ENCODE data around the gene NR2C1.
"Not testable (repeated sequence)": the region's sequence is repeated elsewhere in the genome, so short reads cannot be mapped to it uniquely, and the experiment has no call there.

Gene NR2C1

DNA sequence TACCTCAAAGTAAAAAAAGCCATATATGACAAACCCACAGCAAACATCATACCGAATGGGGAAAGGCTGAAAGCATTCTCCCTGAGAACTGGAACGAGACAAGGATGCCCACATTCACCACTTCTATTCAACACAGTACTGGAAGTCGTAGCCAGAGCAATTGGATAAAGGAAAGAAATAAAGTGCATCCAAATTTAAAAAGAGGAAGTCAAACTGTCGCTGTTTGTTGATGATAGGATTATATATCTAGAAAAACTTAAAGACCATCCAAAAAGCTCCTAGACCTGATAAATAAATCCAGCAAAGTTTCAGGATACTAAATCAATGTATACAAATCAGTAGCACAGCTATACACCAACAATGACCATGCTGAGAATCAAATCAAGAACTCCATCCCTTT is 75.1 kb downstream of the NR2C1 start:
- no peak for DNase-seq

DNA sequence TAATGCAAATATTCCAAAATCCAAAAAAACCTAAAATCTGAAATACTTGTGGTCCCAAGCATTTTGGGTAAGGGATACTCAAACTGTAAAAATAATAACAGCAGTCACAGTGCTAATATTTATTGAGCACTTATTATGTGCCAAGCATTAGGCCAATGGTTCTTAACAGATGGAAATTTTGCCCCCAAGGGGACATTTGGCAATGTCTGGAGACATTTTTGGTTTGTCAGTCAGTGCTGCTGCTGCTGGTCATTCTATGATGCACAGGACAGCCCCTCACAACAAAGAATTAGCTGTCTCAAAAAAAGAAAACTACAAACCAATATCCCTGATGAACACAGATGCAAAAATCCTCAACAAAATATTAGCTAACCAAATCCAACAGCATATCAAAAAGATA is 75.7 kb downstream of the NR2C1 start:
- no peak for DNase-seq

DNA sequence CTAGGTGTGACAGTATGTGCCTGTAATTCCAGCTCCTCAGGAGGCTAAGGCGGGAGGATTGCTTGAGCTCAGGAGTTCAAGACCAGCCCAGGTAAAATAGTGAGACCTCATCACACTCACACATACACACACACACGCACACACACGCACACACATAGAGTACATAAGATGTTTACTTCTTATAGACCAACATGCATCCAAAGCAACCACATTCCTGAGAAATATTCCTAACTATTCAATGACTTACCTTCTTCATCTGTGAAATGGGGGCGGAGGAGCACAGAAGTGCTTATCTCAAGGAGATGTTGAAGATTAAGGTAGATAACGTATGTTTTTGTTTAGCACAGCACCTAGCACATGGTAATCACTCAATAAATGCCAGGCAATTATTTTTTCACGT is 76.4 kb downstream of the NR2C1 start:
- no peak for DNase-seq

DNA sequence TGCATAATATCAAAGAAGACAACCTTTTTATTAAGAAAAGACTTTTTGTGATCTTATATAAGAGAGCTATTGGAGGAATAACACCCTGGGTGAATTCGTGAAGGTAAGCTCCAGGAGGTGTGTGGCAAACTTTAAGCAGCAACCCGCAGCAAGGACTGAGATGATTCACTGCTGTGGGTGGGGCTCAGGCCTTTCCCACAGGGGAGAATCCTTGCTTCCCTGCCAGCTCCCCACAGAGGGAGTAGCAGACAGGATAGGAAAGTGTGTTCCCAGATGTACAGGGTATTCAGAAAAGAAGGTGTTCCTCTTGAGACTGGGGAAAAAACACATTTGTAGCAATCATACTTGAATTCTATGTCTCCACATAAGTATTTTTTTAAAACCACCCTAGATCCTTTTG is 79.1 kb downstream of the NR2C1 start:
- no peak for DNase-seq

DNA sequence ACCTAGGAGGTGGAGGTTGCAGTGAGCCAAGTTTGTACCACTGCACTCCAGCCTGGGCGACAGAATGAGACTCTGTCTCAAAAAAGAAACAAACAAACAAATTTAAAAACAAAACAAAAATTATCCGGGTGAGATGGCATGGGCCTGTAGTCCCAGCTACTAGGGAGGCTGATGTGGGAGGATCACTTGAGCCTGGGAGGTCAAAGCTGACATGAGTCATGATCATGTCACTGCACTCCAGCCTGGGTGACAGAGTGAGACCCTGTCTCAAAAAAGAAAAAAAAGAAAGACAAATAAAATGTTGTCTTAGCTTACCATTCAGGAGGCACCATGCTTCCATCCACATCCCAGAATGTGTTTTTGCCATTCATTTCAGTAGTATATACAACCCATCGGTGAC is 79.6 kb downstream of the NR2C1 start:
- not testable (repeated sequence) for DNase-seq

DNA sequence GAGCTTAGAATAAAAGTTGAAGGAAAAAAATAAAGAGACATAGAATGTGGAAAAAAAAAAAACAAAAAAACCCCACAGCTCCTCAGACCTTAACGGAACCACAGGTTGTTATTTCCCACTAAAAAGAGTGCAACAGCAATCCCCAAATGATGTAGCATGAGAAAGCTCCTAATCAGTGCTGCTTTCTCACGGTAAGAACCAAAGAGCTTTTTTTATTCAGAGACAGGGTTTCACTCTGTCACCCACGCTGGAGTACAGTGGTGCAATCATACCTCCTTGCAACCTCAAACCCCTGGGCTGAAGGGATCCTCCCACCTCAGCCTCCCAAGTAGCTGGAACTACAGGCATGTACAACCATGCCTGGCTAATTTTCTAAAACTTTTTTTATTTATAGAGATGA is 83.2 kb downstream of the NR2C1 start:
- no peak for DNase-seq

DNA sequence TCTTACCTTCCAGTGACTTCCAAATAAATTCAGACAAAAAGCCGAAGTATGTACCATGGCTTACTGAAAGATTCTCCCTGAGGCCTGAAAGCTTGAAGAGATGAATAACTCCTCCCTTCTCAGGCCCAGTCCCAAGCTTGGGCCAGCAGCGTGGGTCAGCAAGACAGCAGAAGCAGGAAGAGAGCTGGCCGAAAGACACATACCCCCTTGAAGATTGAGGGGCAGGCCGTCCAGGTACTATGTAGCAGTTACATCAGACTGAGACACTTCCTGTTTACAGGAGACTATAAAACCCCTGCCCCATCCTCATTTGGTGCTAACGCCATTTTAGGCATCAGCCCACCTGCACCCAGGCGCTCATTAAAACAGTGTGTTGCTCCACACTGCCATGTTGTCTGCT is 84.9 kb downstream of the NR2C1 start:
- no peak for DNase-seq

DNA sequence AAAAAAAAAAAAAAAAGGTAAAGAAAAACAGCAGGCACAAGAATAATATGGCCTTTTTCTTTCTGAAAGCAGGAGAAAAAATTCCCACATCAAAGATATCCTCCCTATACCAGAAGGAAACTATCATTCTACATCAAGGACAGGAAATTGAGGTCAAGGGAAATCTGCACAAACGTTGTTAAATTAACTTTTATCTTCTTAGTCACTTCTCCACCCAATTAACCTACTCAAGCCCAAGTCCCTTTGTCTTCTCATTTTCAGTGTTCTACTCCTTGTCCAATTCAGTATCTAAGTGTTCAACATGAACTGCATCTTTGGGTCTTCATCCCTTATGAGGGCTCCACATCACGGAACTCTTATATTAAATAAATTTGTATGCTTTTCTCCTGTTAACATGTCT is 85.6 kb downstream of the NR2C1 start:
- DNase-seq = no peak

DNA sequence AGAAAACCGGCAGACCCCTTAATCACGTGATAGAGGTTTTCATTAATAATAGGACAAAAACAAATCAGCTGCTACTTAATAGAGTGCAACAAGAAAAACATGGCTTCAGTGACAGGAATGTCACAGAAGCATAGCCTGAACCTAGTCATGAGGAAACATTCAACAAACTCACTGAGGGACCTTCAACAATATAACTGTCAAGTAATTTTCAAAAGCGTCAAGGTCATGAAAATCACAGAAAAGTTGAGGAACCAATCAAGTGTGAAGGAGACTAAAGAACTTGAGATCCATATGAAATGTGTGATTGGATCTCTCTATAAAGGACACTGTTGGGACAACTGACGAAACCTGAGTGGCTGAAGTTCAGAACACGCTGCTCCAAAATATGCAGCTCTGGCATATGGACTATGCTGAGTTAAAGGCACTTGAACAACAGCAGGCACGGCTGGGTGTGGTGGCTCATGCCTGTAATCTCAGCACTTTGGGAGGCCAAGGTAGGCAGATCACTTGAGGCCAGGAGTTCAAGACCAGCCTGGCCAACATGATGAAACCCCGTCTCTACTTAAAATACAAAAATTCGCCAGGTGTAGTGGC is 86.2 kb downstream of the NR2C1 start:
- DNase-seq = no peak

DNA sequence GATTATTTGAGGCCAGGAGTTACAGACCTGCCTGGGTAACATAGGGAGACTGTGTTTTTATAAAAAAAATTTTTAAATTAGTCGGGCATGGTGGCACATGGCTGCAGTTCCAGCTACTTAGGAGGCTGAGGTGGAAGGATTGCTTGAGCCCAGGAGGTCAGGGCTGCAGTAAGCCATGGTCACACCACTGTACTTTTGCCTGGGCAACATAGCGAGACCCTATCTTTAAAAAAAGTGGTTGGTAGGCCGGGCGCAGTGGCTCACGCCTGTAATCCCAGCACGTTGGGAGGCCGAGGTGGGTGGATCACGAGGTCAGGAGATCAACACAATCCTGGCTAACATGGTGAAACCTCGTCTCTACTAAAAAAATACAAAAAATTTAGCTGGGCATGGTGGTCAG is 88.3 kb downstream of the NR2C1 start:
- not testable (repeated sequence) for DNase-seq

DNA sequence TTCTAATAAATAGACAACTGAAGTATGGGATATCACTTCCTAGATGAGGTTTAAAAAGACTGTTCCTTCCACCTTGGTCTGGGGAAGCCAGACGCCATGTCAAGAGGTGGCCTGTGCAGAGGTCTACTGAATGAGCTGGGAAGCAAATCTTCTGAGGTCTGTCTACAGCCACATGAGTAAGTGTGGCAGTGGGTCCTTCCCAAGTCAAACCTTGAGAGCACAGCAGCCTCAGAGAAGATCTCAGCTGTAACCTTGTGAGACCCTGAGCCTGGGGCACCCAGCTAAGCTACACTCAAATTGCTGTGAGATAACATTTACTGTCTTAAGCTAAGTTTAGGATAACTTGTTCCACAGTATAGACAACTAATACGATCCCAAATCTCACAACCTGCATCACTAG is 90.1 kb downstream of the NR2C1 start:
- no peak for DNase-seq

DNA sequence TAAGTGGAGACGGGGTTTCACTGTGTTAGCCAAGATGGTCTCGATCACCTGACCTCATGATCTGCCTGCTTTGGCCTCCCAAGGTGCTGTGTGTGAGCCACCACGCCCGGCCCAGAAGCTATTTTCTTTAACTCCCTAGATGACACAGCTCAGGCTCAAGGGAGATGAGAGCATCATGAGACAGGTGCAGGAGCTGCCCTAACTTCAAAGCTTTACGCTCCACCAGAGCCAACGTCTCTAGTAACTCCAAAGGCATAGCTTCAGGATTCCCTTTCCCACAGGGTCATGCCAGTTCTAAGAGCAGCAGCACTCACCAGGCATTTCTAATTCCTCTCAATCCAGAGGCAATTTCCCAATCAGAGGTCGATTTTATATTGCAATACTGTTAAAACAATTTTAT is 91.0 kb downstream of the NR2C1 start:
- DNase-seq = no peak

DNA sequence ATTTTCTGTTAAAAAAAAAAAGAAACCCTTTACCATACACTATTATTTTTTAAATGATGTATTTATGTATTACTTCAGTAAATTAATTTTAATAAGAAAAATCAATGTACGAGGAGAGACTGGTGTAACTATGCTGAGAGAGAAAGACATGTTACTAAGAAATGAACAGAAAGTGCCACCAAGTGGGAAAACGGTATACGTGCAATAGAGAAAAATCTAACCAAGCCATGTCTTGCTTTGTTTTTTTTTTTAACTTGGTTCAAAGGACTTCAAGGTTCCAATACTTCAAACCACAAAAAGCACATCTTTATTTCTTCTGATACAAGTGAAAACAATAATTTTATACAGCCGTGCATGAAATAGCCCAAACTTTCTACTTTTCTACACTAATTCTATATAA is 92.8 kb downstream of the NR2C1 start:
- no peak for DNase-seq

DNA sequence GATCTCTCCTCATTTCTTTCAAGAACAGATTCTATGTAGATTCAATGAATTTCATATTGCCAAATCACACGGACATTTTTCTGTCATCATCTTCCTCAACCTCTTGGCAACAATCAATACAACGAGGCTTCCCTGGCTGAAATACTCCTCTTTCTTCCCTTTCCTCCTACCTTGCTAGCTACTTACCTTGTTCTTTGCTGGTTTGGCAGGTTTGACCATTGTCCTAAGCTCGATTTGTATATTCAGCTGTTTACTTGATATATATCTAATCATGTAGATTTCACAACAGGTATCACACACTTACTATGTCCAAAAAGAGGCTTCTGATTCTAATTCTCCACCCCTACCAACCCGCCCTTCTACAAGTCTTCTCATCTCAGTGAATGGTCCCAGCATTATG is 93.5 kb downstream of the NR2C1 start:
- DNase-seq = no peak

DNA sequence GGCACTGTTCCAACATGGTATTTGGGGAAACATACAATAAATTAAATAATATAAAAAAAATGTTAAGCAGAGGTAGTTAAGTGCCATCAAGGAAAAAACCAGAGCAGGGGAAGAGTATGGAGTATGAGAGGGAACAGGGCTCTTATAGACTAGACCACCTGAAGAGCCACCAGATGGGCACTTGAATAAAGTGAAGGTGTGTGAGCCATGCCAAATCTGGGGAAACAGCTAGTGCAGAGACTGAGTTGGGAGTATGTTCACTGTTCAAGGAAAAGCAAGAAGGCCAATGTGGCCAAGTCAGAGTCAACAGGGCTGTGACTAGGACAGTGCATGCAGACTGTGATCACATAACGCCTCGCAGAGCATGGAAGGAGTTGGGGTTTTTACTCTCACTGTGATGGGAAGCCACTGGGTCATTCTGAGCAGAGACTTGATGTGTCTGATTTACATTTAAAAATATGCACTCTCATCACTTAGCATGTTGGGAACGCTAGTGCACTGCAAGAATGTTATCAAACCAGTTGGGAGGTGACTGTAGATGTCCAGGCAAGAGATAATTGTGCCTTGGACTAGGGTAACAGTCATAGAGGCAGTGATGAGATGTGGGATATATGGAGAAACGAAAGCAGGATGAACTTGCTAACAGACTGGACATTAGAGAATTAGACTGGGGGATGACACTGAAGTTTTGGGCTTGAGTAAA is 95.5 kb downstream of the NR2C1 start:
- no peak for DNase-seq

DNA sequence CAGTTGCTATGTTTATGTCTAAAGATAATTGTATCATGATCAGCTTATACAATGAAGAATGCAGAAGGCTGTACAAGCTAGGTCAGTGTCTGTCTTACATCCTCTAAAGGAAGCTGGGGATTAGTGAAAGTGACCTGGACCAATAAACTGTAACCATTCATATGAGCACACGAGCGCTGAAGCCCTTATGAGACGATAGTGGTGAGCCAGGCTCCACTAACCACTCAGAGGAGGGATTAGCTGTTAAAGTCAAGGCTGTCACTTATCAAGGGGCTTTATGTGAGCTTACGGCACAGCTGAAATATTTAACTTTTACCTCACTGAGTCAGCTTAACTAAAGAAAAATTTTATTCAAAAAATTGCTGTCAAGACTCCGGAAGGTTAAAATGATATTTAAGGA is 100.2 kb downstream of the NR2C1 start:
- no peak for DNase-seq

DNA sequence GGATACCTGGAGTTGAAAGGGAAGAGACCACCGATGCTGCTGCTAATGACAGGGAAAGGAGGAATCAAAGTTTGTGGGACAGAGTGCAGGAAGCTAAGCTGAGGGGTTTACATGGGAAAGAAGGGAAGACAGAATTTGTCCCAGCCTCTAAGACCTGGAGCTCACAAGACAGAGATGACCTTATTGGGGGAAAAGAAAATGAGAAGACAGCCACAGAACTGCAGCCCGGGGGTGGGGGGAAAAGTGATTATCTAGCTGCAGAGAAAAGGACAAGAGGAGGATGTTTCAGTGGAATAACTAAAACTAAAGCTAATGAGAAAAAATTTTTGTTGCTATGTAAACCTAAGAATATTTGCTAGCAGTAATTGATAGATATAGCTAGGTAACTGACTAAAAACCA is 100.6 kb downstream of the NR2C1 start:
- no peak for DNase-seq

DNA sequence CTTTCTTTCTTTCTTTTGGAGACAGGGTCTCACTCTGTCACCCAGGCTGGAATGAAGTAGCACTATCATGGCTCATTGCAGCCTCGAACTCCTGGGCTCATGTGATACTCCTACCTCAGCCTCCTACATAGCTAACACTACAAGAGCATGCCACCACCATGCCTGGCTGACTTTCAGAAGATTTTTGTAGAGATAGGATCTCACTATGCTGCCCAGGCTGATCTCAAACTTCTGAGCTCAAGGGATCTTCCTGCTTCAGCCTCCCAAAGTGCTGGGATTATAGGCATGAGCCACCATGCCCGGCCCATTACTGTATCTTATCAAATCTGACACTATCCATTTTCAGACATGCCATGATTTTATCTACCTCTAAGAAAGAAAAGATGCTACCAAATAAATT is 101.5 kb downstream of the NR2C1 start:
- no peak for DNase-seq

DNA sequence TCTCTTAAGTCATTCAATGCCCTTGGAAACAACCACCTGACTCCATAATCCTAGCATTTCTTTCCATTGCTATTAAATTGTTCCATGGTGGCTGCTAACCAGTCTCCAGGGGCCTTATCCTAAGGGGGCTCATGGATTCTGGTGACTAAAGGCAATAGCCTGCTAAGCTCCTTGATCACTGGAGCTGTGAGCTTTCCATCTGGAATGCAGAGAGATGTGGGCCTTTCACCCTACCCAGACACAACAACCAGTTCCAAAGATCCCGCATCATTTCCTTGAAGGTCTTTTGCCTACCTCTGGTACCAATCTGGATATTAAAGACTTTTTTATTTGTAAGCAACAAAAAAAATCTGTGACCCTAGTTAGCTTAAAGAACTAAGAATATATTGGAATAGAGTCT is 102.9 kb downstream of the NR2C1 start:
- no peak for DNase-seq
